ENCODE data around the gene SUCLG2. TPM values are rescaled to one million over a fixed set of nuclear protein-coding genes. Genes with fewer than 3 reads are reported as not detected.

SUCLG2 gene
- total and polyA plus RNA-seq, 9 of the 15 experiments (the other 6 are each of a cell fraction or from before 2014, with no cell fraction given): 10.1 to 41.4 (median 29.0) TPM

DNA sequence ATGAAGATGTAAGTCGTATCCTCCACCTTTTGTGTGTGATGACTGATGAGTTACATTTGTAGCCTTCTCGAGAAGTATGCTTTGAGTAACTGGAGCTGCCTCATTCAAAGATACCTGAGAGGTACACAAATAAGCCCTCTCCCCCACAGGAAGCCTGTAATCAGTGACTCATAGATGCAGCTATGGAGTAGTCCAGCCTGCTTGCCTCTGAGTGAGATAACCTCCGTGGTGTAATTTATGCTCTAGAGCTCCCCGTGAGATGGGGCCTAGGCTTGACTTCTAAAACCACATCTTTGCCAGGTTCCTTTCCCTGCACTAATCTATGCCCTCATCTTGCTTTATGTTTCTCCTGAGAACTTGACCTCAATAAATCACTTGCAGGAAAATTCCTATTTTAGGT is 291.7 kb downstream of the SUCLG2 start (continued):
- no peak for TF ChIP-seq ZNF445 (CRISPR knock-in tag; IDR thresholded peaks at IDR 0.05; ENCODE audit: low read depth)
- TF ChIP-seq, protein P1, sequence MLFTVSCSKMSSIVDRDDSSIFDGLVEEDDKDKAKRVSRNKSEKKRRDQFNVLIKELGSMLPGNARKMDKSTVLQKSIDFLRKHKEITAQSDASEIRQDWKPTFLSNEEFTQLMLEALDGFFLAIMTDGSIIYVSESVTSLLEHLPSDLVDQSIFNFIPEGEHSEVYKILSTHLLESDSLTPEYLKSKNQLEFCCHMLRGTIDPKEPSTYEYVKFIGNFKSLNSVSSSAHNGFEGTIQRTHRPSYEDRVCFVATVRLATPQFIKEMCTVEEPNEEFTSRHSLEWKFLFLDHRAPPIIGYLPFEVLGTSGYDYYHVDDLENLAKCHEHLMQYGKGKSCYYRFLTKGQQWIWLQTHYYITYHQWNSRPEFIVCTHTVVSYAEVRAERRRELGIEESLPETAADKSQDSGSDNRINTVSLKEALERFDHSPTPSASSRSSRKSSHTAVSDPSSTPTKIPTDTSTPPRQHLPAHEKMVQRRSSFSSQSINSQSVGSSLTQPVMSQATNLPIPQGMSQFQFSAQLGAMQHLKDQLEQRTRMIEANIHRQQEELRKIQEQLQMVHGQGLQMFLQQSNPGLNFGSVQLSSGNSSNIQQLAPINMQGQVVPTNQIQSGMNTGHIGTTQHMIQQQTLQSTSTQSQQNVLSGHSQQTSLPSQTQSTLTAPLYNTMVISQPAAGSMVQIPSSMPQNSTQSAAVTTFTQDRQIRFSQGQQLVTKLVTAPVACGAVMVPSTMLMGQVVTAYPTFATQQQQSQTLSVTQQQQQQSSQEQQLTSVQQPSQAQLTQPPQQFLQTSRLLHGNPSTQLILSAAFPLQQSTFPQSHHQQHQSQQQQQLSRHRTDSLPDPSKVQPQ (CRISPR knock-in tag; IDR thresholded peaks at IDR 0.05; ENCODE audit: borderline replicate concordance): no peak
- no peak for TF ChIP-seq KLF13 (tag; IDR thresholded peaks at IDR 0.05; ENCODE audit: borderline replicate concordance, low read depth)
- TF ChIP-seq ZNF184 (CRISPR knock-in tag; IDR thresholded peaks at IDR 0.05): no peak
- peak; percentile 77; the same call in 1 of the 2 replicates for TF ChIP-seq SMARCE1 (IDR thresholded peaks at IDR 0.05)
- TF ChIP-seq BCOR (IDR thresholded peaks at IDR 0.05): no peak
- no peak for TF ChIP-seq DACH1 (IDR thresholded peaks at IDR 0.05; ENCODE audit: partially characterized antibody)
- TF ChIP-seq ZNF121 (CRISPR knock-in tag; conservative IDR thresholded peaks at IDR 0.05): no peak
- no peak for TF ChIP-seq ELF4 (CRISPR knock-in tag; IDR thresholded peaks at IDR 0.05)
- TF ChIP-seq, protein P2, sequence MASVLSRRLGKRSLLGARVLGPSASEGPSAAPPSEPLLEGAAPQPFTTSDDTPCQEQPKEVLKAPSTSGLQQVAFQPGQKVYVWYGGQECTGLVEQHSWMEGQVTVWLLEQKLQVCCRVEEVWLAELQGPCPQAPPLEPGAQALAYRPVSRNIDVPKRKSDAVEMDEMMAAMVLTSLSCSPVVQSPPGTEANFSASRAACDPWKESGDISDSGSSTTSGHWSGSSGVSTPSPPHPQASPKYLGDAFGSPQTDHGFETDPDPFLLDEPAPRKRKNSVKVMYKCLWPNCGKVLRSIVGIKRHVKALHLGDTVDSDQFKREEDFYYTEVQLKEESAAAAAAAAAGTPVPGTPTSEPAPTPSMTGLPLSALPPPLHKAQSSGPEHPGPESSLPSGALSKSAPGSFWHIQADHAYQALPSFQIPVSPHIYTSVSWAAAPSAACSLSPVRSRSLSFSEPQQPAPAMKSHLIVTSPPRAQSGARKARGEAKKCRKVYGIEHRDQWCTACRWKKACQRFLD (CRISPR knock-in tag; IDR thresholded peaks at IDR 0.05): no peak
- TF ChIP-seq, protein P3, sequence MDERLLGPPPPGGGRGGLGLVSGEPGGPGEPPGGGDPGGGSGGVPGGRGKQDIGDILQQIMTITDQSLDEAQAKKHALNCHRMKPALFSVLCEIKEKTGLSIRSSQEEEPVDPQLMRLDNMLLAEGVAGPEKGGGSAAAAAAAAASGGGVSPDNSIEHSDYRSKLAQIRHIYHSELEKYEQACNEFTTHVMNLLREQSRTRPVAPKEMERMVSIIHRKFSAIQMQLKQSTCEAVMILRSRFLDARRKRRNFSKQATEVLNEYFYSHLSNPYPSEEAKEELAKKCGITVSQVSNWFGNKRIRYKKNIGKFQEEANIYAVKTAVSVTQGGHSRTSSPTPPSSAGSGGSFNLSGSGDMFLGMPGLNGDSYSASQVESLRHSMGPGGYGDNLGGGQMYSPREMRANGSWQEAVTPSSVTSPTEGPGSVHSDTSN (CRISPR knock-in tag; IDR thresholded peaks at IDR 0.05; ENCODE audit: low read depth): no peak
- TF ChIP-seq, protein P3 (tag; conservative IDR thresholded peaks at IDR 0.05; ENCODE audit: low read depth): peak; percentile 44
- TF ChIP-seq CEBPG (CRISPR knock-in tag; IDR thresholded peaks at IDR 0.05): no peak
- TF ChIP-seq CEBPG (tag; conservative IDR thresholded peaks at IDR 0.05 in 1 of 2, IDR thresholded peaks at IDR 0.05 in 1 of 2): no peak
- TF ChIP-seq RFX7 (CRISPR knock-in tag; IDR thresholded peaks at IDR 0.05): no peak
- TF ChIP-seq RB1 (IDR thresholded peaks at IDR 0.05; ENCODE audit: low read depth): no peak
- TF ChIP-seq, protein P4, sequence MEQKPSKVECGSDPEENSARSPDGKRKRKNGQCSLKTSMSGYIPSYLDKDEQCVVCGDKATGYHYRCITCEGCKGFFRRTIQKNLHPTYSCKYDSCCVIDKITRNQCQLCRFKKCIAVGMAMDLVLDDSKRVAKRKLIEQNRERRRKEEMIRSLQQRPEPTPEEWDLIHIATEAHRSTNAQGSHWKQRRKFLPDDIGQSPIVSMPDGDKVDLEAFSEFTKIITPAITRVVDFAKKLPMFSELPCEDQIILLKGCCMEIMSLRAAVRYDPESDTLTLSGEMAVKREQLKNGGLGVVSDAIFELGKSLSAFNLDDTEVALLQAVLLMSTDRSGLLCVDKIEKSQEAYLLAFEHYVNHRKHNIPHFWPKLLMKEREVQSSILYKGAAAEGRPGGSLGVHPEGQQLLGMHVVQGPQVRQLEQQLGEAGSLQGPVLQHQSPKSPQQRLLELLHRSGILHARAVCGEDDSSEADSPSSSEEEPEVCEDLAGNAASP (IDR thresholded peaks at IDR 0.05): no peak
- no peak for TF ChIP-seq SAFB2 (IDR thresholded peaks at IDR 0.05; ENCODE audit: borderline replicate concordance, low read depth, low read length, severe bottlenecking)
- TF ChIP-seq, protein P5, sequence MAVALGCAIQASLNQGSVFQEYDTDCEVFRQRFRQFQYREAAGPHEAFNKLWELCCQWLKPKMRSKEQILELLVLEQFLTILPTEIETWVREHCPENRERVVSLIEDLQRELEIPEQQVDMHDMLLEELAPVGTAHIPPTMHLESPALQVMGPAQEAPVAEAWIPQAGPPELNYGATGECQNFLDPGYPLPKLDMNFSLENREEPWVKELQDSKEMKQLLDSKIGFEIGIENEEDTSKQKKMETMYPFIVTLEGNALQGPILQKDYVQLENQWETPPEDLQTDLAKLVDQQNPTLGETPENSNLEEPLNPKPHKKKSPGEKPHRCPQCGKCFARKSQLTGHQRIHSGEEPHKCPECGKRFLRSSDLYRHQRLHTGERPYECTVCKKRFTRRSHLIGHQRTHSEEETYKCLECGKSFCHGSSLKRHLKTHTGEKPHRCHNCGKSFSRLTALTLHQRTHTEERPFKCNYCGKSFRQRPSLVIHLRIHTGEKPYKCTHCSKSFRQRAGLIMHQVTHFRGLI (CRISPR knock-in tag; IDR thresholded peaks at IDR 0.05): no peak
- no peak for TF ChIP-seq POU5F1 (IDR thresholded peaks at IDR 0.05; ENCODE audit: borderline replicate concordance, low read depth, low read length, partially characterized antibody)

All from K562 (cell line).